PC-3 (cell line): Measurements from ENCODE around the gene ZNF735. TPM values are rescaled to one million over a fixed set of nuclear protein-coding genes. Genes with fewer than 3 reads are reported as not detected.

ENCODE experiments used
- ATAC-seq: fragments of 200-7000 bp; cut with Tn5 transposase; 2 replicates; pipeline ENCODE4 v1.9.1; 2020; ENCODE audit warnings: mild to moderate bottlenecking, moderate library complexity
- BruUV-seq: library from RNA; stranded (reverse); fragments of 400-500 nt; replicated peaks from 2 replicates; lab custom pipeline; 2021; lab: Mats Ljungman, UMichigan
- CTCF ChIA-PET: fragments of 300-600 bp; sonication (Branson Sonifier 250); formaldehyde crosslinking; loops from one replicate; lab custom pipeline; 2022; ENCODE audit warnings: antibody characterized with exemption; lab: Charles Lee
- POLR2A ChIA-PET: fragments of 300-600 bp; sonication (Branson Sonifier 250); formaldehyde crosslinking; loops from one replicate; lab custom pipeline; 2022; ENCODE audit warnings: antibody characterized with exemption; ENCODE audit not compliant: unreplicated experiment; lab: Charles Lee
- DNase-seq: peaks from one replicate; pipeline ENCODE4 v3.0.0-alpha.2; 2015
- H2AFZ ChIP-seq: fragments of 300-600 bp; sonication (generic); 2 replicates; pipeline ENCODE4 v1.6.0; 2016; ENCODE audit warnings: antibody characterized with exemption, low read length
- H3F3A ChIP-seq: fragments of 300-600 bp; sonication (generic); one replicate; pipeline ENCODE4 v1.6.0; 2017; ENCODE audit warnings: antibody characterized with exemption, low read length, control low read depth, mild to moderate bottlenecking; ENCODE audit not compliant: unreplicated experiment
- H3K27ac ChIP-seq: fragments of 300-600 bp; sonication (generic); 2 replicates; pipeline ENCODE4 v1.5.1; 2016; ENCODE audit warnings: mild to moderate bottlenecking, low read length
- H3K27me3 ChIP-seq: fragments of 300-600 bp; sonication (generic); 2 replicates; pipeline ENCODE4 v1.6.1; 2016; ENCODE audit warnings: low read length, mixed read lengths
- H3K36me3 ChIP-seq: fragments of 300-600 bp; sonication (generic); 2 replicates; pipeline ENCODE4 v1.6.1; 2016; ENCODE audit warnings: low read depth, mixed run types, low read length, mixed read lengths
- H3K4me1 ChIP-seq: fragments of 300-600 bp; sonication (generic); 2 replicates; pipeline ENCODE4 v1.5.1; 2016; ENCODE audit warnings: low read length; ENCODE audit not compliant: insufficient read depth
- H3K4me2 ChIP-seq: fragments of 300-600 bp; sonication (generic); 2 replicates; pipeline ENCODE4 v1.6.0; 2016; ENCODE audit warnings: low read length
- H3K4me3 ChIP-seq: fragments of 300-600 bp; sonication (generic); 2 replicates; pipeline ENCODE4 v1.5.1; 2016; ENCODE audit warnings: mild to moderate bottlenecking, low read length, mixed read lengths
- H3K79me2 ChIP-seq: fragments of 300-600 bp; sonication (generic); 2 replicates; pipeline ENCODE4 v1.6.1; 2017; ENCODE audit warnings: low read length, mixed read lengths
- H3K9ac ChIP-seq: fragments of 300-600 bp; sonication (generic); 2 replicates; pipeline ENCODE4 v1.6.0; 2016; ENCODE audit warnings: mild to moderate bottlenecking, low read length
- H3K9me2 ChIP-seq: fragments of 300-600 bp; sonication (generic); replicated peaks from 2 replicates; pipeline ENCODE4 v1.6.1; 2016; ENCODE audit warnings: mixed run types, low read length, mixed read lengths
- H3K9me3 ChIP-seq: fragments of 300-600 bp; sonication (generic); 2 replicates; pipeline ENCODE4 v1.6.1; 2016; ENCODE audit warnings: low read length, mixed read lengths
- H4K20me1 ChIP-seq: fragments of 300-600 bp; sonication (generic); 2 replicates; pipeline ENCODE4 v1.6.1; 2016; ENCODE audit warnings: low read length, mixed read lengths
- EZH2 ChIP-seq: fragments of 300-600 bp; sonication (generic); IDR thresholded peaks from one replicate; pipeline ENCODE4 v1.6.1; 2017; ENCODE audit warnings: antibody characterized with exemption, mild to moderate bottlenecking, low read length; ENCODE audit not compliant: unreplicated experiment
- EZH2phosphoT487 ChIP-seq: fragments of 300-600 bp; sonication (generic); IDR thresholded peaks from 2 replicates; pipeline ENCODE4 v1.6.1; 2018; ENCODE audit warnings: mild to moderate bottlenecking, antibody characterized with exemption, low read length, borderline replicate concordance
- intact Hi-C: fragments of 100-400 bp; cut with micrococcal nuclease; formaldehyde crosslinking; loops from 2 replicates; pipeline ENCODE4 v1.9.0; 2023
- total RNA-seq: library from RNA; depleted of rRNA; stranded (reverse); fragments of >200 nt; gene quantifications from 2 replicates; pipeline ENCODE4 v1.2.3, GENCODE V29; 2014; rRNA removed
- TF ChIP-seq, protein P1 (sequence below): fragments of 300-600 bp; sonication (generic); conservative IDR thresholded peaks from 2 replicates; pipeline ENCODE4 v1.5.1; 2017; ENCODE audit warnings: antibody characterized with exemption, low read depth, mild to moderate bottlenecking, low read length

The ZNF735 gene
- total RNA-seq, 1 experiment from 2014 or later: not detected

DNA sequence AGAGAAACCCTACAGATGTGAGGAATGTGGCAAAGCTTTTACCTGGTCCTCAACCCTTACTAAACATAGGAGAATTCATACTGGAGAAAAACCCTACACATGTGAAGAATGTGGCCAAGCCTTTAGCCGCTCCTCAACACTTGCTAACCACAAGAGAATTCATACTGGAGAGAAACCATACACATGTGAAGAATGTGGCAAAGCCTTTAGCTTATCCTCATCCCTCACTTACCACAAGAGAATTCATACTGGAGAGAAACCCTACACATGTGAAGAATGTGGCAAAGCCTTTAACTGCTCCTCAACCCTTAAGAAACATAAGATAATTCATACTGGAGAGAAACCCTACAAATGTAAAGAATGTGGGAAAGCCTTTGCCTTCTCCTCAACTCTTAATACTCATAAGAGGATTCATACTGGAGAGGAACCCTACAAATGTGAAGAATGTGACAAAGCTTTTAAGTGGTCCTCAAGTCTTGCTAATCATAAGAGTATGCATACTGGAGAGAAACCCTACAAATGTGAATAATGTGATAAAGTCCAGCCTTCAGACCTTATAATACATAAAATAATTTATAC lies 59.4 kb downstream of the ZNF735 start:
- intact Hi-C loops: no loop called here
- Histone ChIP-seq H3K27ac (no peak overlapping the region), H4K20me1 (no peaks in the 10 kb centered on the region), H3K4me3 (no peak overlapping the region), H3K79me2 (no peaks in the 10 kb centered on the region), H3K9ac (no peak overlapping the region), H3K27me3 (no peaks in the 10 kb centered on the region), H3K9me3 (peaks cover 11% of the 10 kb centered on the region; the same call in 1 of the 2 replicates), H3F3A (no peaks in the 10 kb centered on the region), H3K4me2 (no peak overlapping the region), H3K9me2 (no peaks in the 10 kb centered on the region), H3K36me3 (no peaks in the 10 kb centered on the region; the same call in 1 of the 2 replicates), H3K4me1 (no peaks in the 10 kb centered on the region), H2AFZ (no peak overlapping the region)
- ChIA-PET POLR2A (no interaction called here), CTCF (no interaction called here)
- TF ChIP-seq EZH2: no peak
- TF ChIP-seq EZH2phosphoT487: no peak
- TF ChIP-seq, protein P1, sequence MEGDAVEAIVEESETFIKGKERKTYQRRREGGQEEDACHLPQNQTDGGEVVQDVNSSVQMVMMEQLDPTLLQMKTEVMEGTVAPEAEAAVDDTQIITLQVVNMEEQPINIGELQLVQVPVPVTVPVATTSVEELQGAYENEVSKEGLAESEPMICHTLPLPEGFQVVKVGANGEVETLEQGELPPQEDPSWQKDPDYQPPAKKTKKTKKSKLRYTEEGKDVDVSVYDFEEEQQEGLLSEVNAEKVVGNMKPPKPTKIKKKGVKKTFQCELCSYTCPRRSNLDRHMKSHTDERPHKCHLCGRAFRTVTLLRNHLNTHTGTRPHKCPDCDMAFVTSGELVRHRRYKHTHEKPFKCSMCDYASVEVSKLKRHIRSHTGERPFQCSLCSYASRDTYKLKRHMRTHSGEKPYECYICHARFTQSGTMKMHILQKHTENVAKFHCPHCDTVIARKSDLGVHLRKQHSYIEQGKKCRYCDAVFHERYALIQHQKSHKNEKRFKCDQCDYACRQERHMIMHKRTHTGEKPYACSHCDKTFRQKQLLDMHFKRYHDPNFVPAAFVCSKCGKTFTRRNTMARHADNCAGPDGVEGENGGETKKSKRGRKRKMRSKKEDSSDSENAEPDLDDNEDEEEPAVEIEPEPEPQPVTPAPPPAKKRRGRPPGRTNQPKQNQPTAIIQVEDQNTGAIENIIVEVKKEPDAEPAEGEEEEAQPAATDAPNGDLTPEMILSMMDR: no peak
- no TSS peak for BruUV-seq
- DNase-seq: no peak
- no peak for ATAC-seq

Other genes with a start within 250 kb of the ZNF735 start
- not detected in 2 replicates for gene ZNF722, start 208.4 kb upstream of the ZNF735 start, total RNA-seq
- gene ZNF727, start 161.8 kb upstream of the ZNF735 start, total RNA-seq: 0.07 TPM in 1 of 2 replicates, not detected in the other
- not detected in 2 replicates for gene ZNF679, start 21.3 kb downstream of the ZNF735 start, total RNA-seq
- 2.7 and 10.7 TPM in 2 replicates for gene ZNF736, start 106.8 kb downstream of the ZNF735 start, total RNA-seq